ENCODE measurements around the gene CHCHD5.

DNA sequence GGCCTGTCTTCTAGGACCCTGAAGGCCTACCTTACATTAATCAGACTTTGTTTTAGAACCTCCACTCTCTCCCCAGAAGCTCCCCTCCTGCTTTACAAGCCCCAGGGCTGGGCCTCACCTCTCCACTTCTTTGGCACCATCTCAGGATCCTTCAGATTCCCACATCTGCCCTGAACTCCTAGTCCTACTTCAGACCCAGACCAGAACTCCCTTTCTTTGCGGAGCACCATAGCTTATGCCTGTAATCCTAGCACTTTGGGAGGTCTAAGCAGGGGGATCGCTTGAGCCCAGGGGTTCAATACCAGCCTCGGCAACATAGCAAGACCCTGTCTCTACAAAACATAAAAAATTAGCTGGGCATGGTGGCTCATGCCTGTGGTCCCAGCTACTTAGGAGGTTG, 991 bp downstream of the CHCHD5 start:
- TF ChIP-seq, protein P1, sequence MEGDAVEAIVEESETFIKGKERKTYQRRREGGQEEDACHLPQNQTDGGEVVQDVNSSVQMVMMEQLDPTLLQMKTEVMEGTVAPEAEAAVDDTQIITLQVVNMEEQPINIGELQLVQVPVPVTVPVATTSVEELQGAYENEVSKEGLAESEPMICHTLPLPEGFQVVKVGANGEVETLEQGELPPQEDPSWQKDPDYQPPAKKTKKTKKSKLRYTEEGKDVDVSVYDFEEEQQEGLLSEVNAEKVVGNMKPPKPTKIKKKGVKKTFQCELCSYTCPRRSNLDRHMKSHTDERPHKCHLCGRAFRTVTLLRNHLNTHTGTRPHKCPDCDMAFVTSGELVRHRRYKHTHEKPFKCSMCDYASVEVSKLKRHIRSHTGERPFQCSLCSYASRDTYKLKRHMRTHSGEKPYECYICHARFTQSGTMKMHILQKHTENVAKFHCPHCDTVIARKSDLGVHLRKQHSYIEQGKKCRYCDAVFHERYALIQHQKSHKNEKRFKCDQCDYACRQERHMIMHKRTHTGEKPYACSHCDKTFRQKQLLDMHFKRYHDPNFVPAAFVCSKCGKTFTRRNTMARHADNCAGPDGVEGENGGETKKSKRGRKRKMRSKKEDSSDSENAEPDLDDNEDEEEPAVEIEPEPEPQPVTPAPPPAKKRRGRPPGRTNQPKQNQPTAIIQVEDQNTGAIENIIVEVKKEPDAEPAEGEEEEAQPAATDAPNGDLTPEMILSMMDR (IDR thresholded peaks at IDR 0.05; ENCODE audit: low read depth, low read length, missing input control): no peak
- TF ChIP-seq YY1 (IDR thresholded peaks at IDR 0.05): no peak
- no peak for TF ChIP-seq FOXA1 (IDR thresholded peaks at IDR 0.05)
- TF ChIP-seq RAD21 (IDR thresholded peaks at IDR 0.05): no peak
- TF ChIP-seq GABPA (IDR thresholded peaks at IDR 0.05 in 1 of 2, conservative IDR thresholded peaks at IDR 0.05 in 1 of 2): no peak
- TF ChIP-seq EGR1 (IDR thresholded peaks at IDR 0.05; ENCODE audit: low read depth in 2 of 2): no peak
- no peak for TF ChIP-seq NR2F2 (IDR thresholded peaks at IDR 0.05)
- no peak for TF ChIP-seq REST (IDR thresholded peaks at IDR 0.05)
- no peak for TF ChIP-seq RXRA (IDR thresholded peaks at IDR 0.05)
- TF ChIP-seq, protein P2, sequence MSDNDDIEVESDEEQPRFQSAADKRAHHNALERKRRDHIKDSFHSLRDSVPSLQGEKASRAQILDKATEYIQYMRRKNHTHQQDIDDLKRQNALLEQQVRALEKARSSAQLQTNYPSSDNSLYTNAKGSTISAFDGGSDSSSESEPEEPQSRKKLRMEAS (IDR thresholded peaks at IDR 0.05): no peak
- TF ChIP-seq, protein P3, sequence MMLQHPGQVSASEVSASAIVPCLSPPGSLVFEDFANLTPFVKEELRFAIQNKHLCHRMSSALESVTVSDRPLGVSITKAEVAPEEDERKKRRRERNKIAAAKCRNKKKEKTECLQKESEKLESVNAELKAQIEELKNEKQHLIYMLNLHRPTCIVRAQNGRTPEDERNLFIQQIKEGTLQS (IDR thresholded peaks at IDR 0.05): no peak
- TF ChIP-seq SP1 (IDR thresholded peaks at IDR 0.05): no peak
- TF ChIP-seq TAF1 (conservative IDR thresholded peaks at IDR 0.05): no peak
- TF ChIP-seq, protein P4, sequence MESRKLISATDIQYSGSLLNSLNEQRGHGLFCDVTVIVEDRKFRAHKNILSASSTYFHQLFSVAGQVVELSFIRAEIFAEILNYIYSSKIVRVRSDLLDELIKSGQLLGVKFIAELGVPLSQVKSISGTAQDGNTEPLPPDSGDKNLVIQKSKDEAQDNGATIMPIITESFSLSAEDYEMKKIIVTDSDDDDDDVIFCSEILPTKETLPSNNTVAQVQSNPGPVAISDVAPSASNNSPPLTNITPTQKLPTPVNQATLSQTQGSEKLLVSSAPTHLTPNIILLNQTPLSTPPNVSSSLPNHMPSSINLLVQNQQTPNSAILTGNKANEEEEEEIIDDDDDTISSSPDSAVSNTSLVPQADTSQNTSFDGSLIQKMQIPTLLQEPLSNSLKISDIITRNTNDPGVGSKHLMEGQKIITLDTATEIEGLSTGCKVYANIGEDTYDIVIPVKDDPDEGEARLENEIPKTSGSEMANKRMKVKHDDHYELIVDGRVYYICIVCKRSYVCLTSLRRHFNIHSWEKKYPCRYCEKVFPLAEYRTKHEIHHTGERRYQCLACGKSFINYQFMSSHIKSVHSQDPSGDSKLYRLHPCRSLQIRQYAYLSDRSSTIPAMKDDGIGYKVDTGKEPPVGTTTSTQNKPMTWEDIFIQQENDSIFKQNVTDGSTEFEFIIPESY (IDR thresholded peaks at IDR 0.05): no peak
